ENCODE data around the gene TFDP2. TPM values are rescaled to one million over a fixed set of nuclear protein-coding genes. Genes with fewer than 3 reads are reported as not detected.

TFDP2 gene
- total and polyA plus RNA-seq, 2 donors (not counting 1 experiment from before 2014, with no cell fraction given): 5.5 to 31.7 TPM

DNA sequence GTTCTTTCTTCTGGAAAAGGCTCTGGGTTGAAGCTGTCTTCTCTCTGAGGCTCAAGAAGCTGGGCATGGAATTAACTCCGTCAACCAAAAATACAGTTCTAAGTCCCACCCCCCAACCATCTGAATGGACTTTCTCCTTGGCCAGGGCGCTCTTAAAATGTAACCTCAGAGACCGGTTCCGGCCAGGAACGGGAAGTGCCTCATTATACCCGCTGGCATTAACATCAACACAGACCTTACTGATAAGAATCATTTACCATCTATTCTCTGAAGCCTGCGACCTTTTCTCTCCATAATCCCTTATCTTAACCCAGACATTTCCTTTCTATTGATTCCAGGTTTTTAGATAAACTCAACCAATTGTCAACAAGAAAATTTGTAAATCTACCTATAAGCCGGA, 208.3 kb downstream of the TFDP2 start:
- no peak for TF ChIP-seq EZH2 (IDR thresholded peaks at IDR 0.05; ENCODE audit: borderline replicate concordance, insufficient read depth, low read depth, low read length, poor library complexity, severe bottlenecking)
- TF ChIP-seq, protein P1, sequence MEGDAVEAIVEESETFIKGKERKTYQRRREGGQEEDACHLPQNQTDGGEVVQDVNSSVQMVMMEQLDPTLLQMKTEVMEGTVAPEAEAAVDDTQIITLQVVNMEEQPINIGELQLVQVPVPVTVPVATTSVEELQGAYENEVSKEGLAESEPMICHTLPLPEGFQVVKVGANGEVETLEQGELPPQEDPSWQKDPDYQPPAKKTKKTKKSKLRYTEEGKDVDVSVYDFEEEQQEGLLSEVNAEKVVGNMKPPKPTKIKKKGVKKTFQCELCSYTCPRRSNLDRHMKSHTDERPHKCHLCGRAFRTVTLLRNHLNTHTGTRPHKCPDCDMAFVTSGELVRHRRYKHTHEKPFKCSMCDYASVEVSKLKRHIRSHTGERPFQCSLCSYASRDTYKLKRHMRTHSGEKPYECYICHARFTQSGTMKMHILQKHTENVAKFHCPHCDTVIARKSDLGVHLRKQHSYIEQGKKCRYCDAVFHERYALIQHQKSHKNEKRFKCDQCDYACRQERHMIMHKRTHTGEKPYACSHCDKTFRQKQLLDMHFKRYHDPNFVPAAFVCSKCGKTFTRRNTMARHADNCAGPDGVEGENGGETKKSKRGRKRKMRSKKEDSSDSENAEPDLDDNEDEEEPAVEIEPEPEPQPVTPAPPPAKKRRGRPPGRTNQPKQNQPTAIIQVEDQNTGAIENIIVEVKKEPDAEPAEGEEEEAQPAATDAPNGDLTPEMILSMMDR (IDR thresholded peaks at IDR 0.05): no peak
- intact Hi-C loops (cut with micrococcal nuclease): no loop called here
- H3K4me1 Mint-ChIP-seq: no peaks in the 10 kb centered on the region
- ChIA-PET POLR2A (no interaction called here), CTCF (no interaction called here)
- H3K4me2 ChIP-seq (replicated peaks; ENCODE audit: low read depth, low read length, poor library complexity, severe bottlenecking): no peak overlapping the region
- no peak overlapping the region for H3K27ac Mint-ChIP-seq
- no peaks in the 10 kb centered on the region for H3K4me1 ChIP-seq (ENCODE audit: control insufficient read depth in 2 of 2, insufficient read depth in 2 of 2, low read length in 2 of 2)
- no peaks in the 10 kb centered on the region for H3K36me3 ChIP-seq (replicated peaks in 1 of 2; ENCODE audit: control extremely low read depth in 1 of 2, control insufficient read depth in 1 of 2, extremely low read depth in 1 of 2, insufficient read depth in 2 of 2, low read length in 1 of 2)
- H4K20me1 ChIP-seq (ENCODE audit: control insufficient read depth, insufficient read depth, low read length, poor library complexity, severe bottlenecking): no peaks in the 10 kb centered on the region
- 17% methylated on average over 8 of the region's 8 CpGs for WGBS (ENCODE audit: insufficient coverage)
- H2AFZ ChIP-seq (ENCODE audit: insufficient read depth, low read depth, low read length, poor library complexity, severe bottlenecking): no peak overlapping the region
- no peak overlapping the region for H3K9ac ChIP-seq (ENCODE audit: low read length)
- H3K4me3 Mint-ChIP-seq: no peak overlapping the region
- no peak overlapping the region for H3K4me3 ChIP-seq (ENCODE audit: control extremely low read depth in 1 of 5, extremely low read depth in 1 of 5, insufficient read depth in 1 of 5, low read depth in 2 of 5, low read length in 4 of 5)
- H3K27me3 ChIP-seq (replicated peaks in 1 of 4; ENCODE audit: control extremely low read depth in 1 of 4, control insufficient read depth in 3 of 4, insufficient read depth in 4 of 4, low read length in 3 of 4): no peaks in the 10 kb centered on the region
- no peak for ATAC-seq (ENCODE audit: low read depth)
- H3K9me3 Mint-ChIP-seq (ENCODE audit: insufficient read depth): no peaks in the 10 kb centered on the region
- no peak for DNase-seq
- no peaks in the 10 kb centered on the region for H3K9me3 ChIP-seq (ENCODE audit: control extremely low read depth in 1 of 3, control insufficient read depth in 2 of 3, insufficient read depth in 1 of 3, low read length in 2 of 3)
- H3K27me3 Mint-ChIP-seq: no peaks in the 10 kb centered on the region
- H3K79me2 ChIP-seq (ENCODE audit: control insufficient read depth, insufficient read depth, low read length): no peaks in the 10 kb centered on the region
- H3K27ac ChIP-seq (ENCODE audit: low read length in 2 of 2): no peak overlapping the region

DNA sequence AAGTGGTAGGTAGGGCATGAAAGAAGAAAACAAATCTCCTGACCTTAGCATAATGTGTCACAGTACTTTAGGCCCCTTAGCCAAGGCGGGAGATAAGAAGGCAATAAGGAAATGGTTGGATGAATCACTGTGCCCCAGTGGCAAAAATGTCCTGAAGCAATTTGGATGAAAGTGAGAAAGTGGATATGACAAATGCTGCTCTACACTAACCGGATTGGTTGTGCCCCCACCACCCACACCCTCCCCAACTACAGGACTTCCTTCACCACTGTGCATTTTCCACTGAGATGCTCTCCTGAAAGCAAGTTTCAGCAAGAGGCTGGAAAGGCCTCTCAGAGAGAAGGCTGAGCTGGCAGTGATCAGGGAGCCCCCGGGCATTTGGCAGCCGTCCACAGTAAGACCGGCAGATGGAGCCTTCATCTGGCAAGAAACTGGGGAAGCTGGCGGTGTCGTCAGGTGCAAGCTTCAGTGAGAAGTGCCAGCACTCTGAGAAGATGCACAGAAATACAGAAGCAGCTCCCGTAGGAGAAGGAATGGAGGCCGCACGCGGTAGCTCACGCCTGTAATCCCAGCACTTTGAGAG, 209.1 kb downstream of the TFDP2 start:
- no peak overlapping the region for H3K4me2 ChIP-seq (replicated peaks; ENCODE audit: low read depth, low read length, poor library complexity, severe bottlenecking)
- no peaks in the 10 kb centered on the region for H3K36me3 ChIP-seq (replicated peaks in 1 of 2; ENCODE audit: control extremely low read depth in 1 of 2, control insufficient read depth in 1 of 2, extremely low read depth in 1 of 2, insufficient read depth in 2 of 2, low read length in 1 of 2)
- ChIA-PET CTCF (no interaction called here), POLR2A (no interaction called here)
- ATAC-seq (ENCODE audit: low read depth) (no peak), DNase-seq (no peak)
- no peaks in the 10 kb centered on the region for H4K20me1 ChIP-seq (ENCODE audit: control insufficient read depth, insufficient read depth, low read length, poor library complexity, severe bottlenecking)
- TF ChIP-seq EZH2 (IDR thresholded peaks at IDR 0.05; ENCODE audit: borderline replicate concordance, insufficient read depth, low read depth, low read length, poor library complexity, severe bottlenecking): no peak
- TF ChIP-seq, protein P1 (IDR thresholded peaks at IDR 0.05): no peak
- H3K4me1 Mint-ChIP-seq: no peaks in the 10 kb centered on the region
- intact Hi-C loops (cut with micrococcal nuclease): no loop called here
- H3K79me2 ChIP-seq (ENCODE audit: control insufficient read depth, insufficient read depth, low read length): no peaks in the 10 kb centered on the region
- H3K27me3 ChIP-seq (replicated peaks in 1 of 4; ENCODE audit: control extremely low read depth in 1 of 4, control insufficient read depth in 3 of 4, insufficient read depth in 4 of 4, low read length in 3 of 4): no peaks in the 10 kb centered on the region
- H3K9me3 ChIP-seq (ENCODE audit: control extremely low read depth in 1 of 3, control insufficient read depth in 2 of 3, insufficient read depth in 1 of 3, low read length in 2 of 3): no peaks in the 10 kb centered on the region
- WGBS (ENCODE audit: insufficient coverage): 49% methylated on average over 10 of the region's 12 CpGs
- no peak overlapping the region for H2AFZ ChIP-seq (ENCODE audit: insufficient read depth, low read depth, low read length, poor library complexity, severe bottlenecking)
- H3K9me3 Mint-ChIP-seq (ENCODE audit: insufficient read depth): no peaks in the 10 kb centered on the region
- no peak overlapping the region for H3K27ac ChIP-seq (ENCODE audit: low read length in 2 of 2)
- no peak overlapping the region for H3K9ac ChIP-seq (ENCODE audit: low read length)
- H3K4me3 ChIP-seq (ENCODE audit: control extremely low read depth in 1 of 5, extremely low read depth in 1 of 5, insufficient read depth in 1 of 5, low read depth in 2 of 5, low read length in 4 of 5): no peak overlapping the region
- no peaks in the 10 kb centered on the region for H3K4me1 ChIP-seq (ENCODE audit: control insufficient read depth in 2 of 2, insufficient read depth in 2 of 2, low read length in 2 of 2)
- no peak overlapping the region for H3K27ac Mint-ChIP-seq
- no peaks in the 10 kb centered on the region for H3K27me3 Mint-ChIP-seq
- H3K4me3 Mint-ChIP-seq: no peak overlapping the region
